CD14-positive monocyte (primary cell): ENCODE results near the gene FTH1. TPM values are rescaled to one million over a fixed set of nuclear protein-coding genes. Genes with fewer than 3 reads are reported as not detected.

Source experiments
- DNase-seq, 3 donors: peaks; one replicate each; pipeline ENCODE4 v3.0.0-alpha.2; 2011 to 2022
- H2AFZ ChIP-seq: 2 replicates; pipeline ENCODE4 v1.6.0; 2012; ENCODE audit warnings: mild to moderate bottlenecking, low read depth, low read length, inconsistent platforms; ENCODE audit not compliant: insufficient read depth, poor library complexity, severe bottlenecking
- H3K27ac ChIP-seq, 2 donors: 1 replicate in 1 of 2; 2 replicates in 1 of 2; pipeline ENCODE4 v1.5.1; 2012 to 2013; ENCODE audit warnings: low read length in 2 of 2, control low read depth in 1 of 2, inconsistent platforms in 1 of 2, low read depth in 1 of 2, mild to moderate bottlenecking in 1 of 2
- H3K27me3 ChIP-seq, 2 donors: one replicate each; pipeline versions ENCODE4 v1.6.0 to v1.6.1; 2011 to 2013; ENCODE audit warnings: low read length in 2 of 2; ENCODE audit not compliant: control insufficient read depth in 2 of 2, insufficient read depth in 2 of 2
- H3K36me3 ChIP-seq, 2 donors: replicated peaks in 1 of 2; 1 replicate in 1 of 2; 2 replicates in 1 of 2; pipeline versions ENCODE4 v1.5.1 to v1.6.1; 2012 to 2013; ENCODE audit warnings: low read length in 2 of 2, control low read depth in 1 of 2, inconsistent platforms in 1 of 2, mild to moderate bottlenecking in 1 of 2; ENCODE audit not compliant: insufficient read depth in 2 of 2, control insufficient read depth in 1 of 2
- H3K4me1 ChIP-seq, 2 donors: 1 replicate in 1 of 2; 2 replicates in 1 of 2; pipeline versions ENCODE4 v1.5.1 to v1.6.1; 2012 to 2013; ENCODE audit warnings: low read length in 2 of 2, control low read depth in 1 of 2, inconsistent platforms in 1 of 2, mild to moderate bottlenecking in 1 of 2, moderate library complexity in 1 of 2; ENCODE audit not compliant: insufficient read depth in 2 of 2, control insufficient read depth in 1 of 2
- H3K4me2 ChIP-seq: replicated peaks from 2 replicates; pipeline ENCODE3; 2012; ENCODE audit warnings: low read length, moderate library complexity, mild to moderate bottlenecking; ENCODE audit not compliant: poor library complexity, severe bottlenecking; ENCODE audit errors: extremely low read depth
- H3K4me3 ChIP-seq, 3 experiments: fragments of 200-600 bp in 1 of 3; sonication (generic) in 1 of 3; replicated peaks in 1 of 3; 1 replicate in 2 of 3; 2 replicates in 1 of 3; pipeline ENCODE4 v1.5.1; 2011 to 2013; ENCODE audit warnings: low read length in 3 of 3, mild to moderate bottlenecking in 3 of 3, control low read depth in 2 of 3, low read depth in 2 of 3, inconsistent platforms in 1 of 3, moderate library complexity in 1 of 3
- H3K79me2 ChIP-seq: 2 replicates; pipeline ENCODE4 v1.6.0; 2012; ENCODE audit warnings: mild to moderate bottlenecking, control low read depth, inconsistent platforms, low read length, moderate library complexity; ENCODE audit not compliant: insufficient read depth
- H3K9ac ChIP-seq: 2 replicates; pipeline ENCODE4 v1.6.0; 2017; ENCODE audit warnings: low read length, mild to moderate bottlenecking; ENCODE audit not compliant: insufficient read depth, poor library complexity, severe bottlenecking
- H3K9me3 ChIP-seq, 2 donors: replicated peaks in 1 of 2; 1 replicate in 1 of 2; 2 replicates in 1 of 2; pipeline versions ENCODE4 v1.5.1 to v1.6.1; 2012 to 2013; ENCODE audit warnings: low read length in 2 of 2, control low read depth in 1 of 2; ENCODE audit not compliant: control insufficient read depth in 1 of 2, insufficient read depth in 1 of 2
- H4K20me1 ChIP-seq: 2 replicates; pipeline ENCODE4 v1.6.0; 2012; ENCODE audit warnings: mild to moderate bottlenecking, low read length, control low read depth, moderate library complexity; ENCODE audit not compliant: insufficient read depth
- H3K27ac Mint-ChIP-seq, 7 donors: one replicate each; pipeline ENCODE4 v1.8.0; 2020; ENCODE audit warnings: mild to moderate bottlenecking in 7 of 7, mixed read lengths in 7 of 7, moderate library complexity in 6 of 7, inconsistent platforms in 2 of 7
- H3K27me3 Mint-ChIP-seq, 3 donors: one replicate each; pipeline ENCODE4 v1.8.0; 2021 to 2022; ENCODE audit warnings: low read depth in 3 of 3, mild to moderate bottlenecking in 3 of 3, mixed read lengths in 3 of 3, moderate library complexity in 3 of 3, inconsistent platforms in 1 of 3
- H3K36me3 Mint-ChIP-seq, 2 donors: one replicate each; pipeline ENCODE4 v1.8.0; 2020; ENCODE audit warnings: mixed read lengths in 2 of 2, inconsistent platforms in 1 of 2, mild to moderate bottlenecking in 1 of 2
- H3K4me1 Mint-ChIP-seq: one replicate; pipeline ENCODE4 v1.8.0; 2020; ENCODE audit warnings: mild to moderate bottlenecking, mixed read lengths
- H3K4me3 Mint-ChIP-seq, 2 donors: one replicate each; pipeline ENCODE4 v1.8.0; 2020; ENCODE audit warnings: mild to moderate bottlenecking in 2 of 2, mixed read lengths in 2 of 2, moderate library complexity in 1 of 2
- H3K9me3 Mint-ChIP-seq, 7 donors: one replicate each; pipeline ENCODE4 v1.8.0; 2020 to 2022; ENCODE audit warnings: mixed read lengths in 7 of 7, mild to moderate bottlenecking in 6 of 7, moderate library complexity in 6 of 7, inconsistent platforms in 2 of 7
- WGBS: methylation state at CpG from one replicate; pipeline ENCODE4 v1.1.5; 2013; ENCODE audit warnings: missing lambda C conversion rate; ENCODE audit not compliant: insufficient coverage; 5-methylcytosine and 5-hydroxymethylcytosine counted together
- intact Hi-C, 2 donors: fragments of 100-400 bp; cut with micrococcal nuclease; formaldehyde crosslinking; loops; one replicate each; pipeline versions ENCODE4 v1.15.0 to v1.15.1; 2023
- polyA plus RNA-seq, 3 donors: library from polyadenylated mRNA; depleted of rRNA in 1 of 3; unstranded in 2 of 3; stranded (reverse) in 1 of 3; fragments of 300-500 nt in 2 of 3; fragments of >200 nt in 1 of 3; fragmentation: Illumina TruSeq in 2 of 3; gene quantifications; 1 replicate in 2 of 3; 2 replicates in 1 of 3; pipeline ENCODE4 v1.2.3, GENCODE V29; 2012 to 2021
- small RNA-seq: library from RNA; depleted of rRNA; stranded (forward); fragments of <200 nt; gene quantifications from one replicate; pipeline ENCODE3, GENCODE V24; 2012; ENCODE audit warnings: low read depth; ENCODE audit not compliant: insufficient read length
- TF ChIP-seq, protein P1 (sequence below): fragments of 200-600 bp; IDR thresholded peaks from one replicate; pipeline ENCODE4 v1.8.0; 2022; ENCODE audit warnings: antibody characterized with exemption, mild to moderate bottlenecking

Gene FTH1
- polyA plus RNA-seq, 3 donors: 8,968 to 15,394 (median 11,239) TPM

DNA sequence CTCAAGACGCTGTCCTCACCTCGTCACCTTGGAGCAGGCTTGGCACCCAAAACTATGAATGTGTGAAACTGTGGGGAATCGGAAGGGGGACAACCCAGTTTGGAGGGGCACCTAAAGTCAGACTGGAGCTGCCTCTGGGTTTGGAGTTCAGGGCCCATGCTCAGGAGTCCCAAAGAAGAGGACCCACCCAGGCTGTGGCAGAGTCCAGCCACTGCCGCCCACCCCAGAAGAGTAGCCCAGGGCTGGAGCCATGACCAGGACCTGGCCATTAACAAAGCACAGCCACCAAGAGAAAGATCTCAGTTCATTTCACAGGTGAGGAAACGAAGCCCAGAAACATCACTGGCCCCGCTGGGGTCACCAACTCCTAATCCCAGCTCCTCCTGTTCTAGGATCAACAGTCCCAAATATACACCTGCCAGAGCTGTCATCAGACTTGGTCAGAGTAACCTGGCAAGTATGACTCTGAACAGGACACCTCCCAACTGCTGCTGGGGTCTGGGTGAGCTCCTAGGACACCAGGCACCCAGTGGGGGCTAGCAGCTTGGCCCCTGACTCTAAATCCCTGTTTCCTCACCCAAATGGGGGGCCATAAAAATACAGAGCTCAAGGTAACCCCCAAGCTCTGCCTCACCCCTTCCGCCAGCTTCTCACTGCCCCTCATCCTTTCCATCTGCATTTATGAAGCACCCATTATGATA, 52.8 kb downstream of the FTH1 start:
- H3K27ac Mint-ChIP-seq: peak overlapping the region in 1 of 7 donors; percentile 14
- no peak overlapping the region for H3K9ac ChIP-seq
- DNase-seq: no peak
- H3K79me2 ChIP-seq: no peaks in the 10 kb centered on the region
- intact Hi-C loops: no loop called here
- peak overlapping the region in 1 of 2 donors; percentile 73 for H3K4me3 Mint-ChIP-seq
- peaks cover 4% of the 10 kb centered on the region for H4K20me1 ChIP-seq
- H3K9me3 ChIP-seq: no peaks in the 10 kb centered on the region
- peaks cover 50 to 66% (median 52%) of the 10 kb centered on the region in 3 donors for H3K27me3 Mint-ChIP-seq
- H3K4me2 ChIP-seq: no peak overlapping the region
- TF ChIP-seq, protein P1, sequence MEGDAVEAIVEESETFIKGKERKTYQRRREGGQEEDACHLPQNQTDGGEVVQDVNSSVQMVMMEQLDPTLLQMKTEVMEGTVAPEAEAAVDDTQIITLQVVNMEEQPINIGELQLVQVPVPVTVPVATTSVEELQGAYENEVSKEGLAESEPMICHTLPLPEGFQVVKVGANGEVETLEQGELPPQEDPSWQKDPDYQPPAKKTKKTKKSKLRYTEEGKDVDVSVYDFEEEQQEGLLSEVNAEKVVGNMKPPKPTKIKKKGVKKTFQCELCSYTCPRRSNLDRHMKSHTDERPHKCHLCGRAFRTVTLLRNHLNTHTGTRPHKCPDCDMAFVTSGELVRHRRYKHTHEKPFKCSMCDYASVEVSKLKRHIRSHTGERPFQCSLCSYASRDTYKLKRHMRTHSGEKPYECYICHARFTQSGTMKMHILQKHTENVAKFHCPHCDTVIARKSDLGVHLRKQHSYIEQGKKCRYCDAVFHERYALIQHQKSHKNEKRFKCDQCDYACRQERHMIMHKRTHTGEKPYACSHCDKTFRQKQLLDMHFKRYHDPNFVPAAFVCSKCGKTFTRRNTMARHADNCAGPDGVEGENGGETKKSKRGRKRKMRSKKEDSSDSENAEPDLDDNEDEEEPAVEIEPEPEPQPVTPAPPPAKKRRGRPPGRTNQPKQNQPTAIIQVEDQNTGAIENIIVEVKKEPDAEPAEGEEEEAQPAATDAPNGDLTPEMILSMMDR: no peak
- H3K4me1 Mint-ChIP-seq: peaks cover 46% of the 10 kb centered on the region
- no peaks in the 10 kb centered on the region for H3K36me3 ChIP-seq
- H3K36me3 Mint-ChIP-seq: peaks cover 4 to 8% of the 10 kb centered on the region in 2 donors
- 98% methylated on average over 6 of the region's 7 CpGs for WGBS
- H2AFZ ChIP-seq: no peak overlapping the region
- peaks cover 49 to 51% of the 10 kb centered on the region in 2 donors for H3K4me1 ChIP-seq
- H3K4me3 ChIP-seq: no peak overlapping the region
- H3K9me3 Mint-ChIP-seq: peaks cover 1 to 17% (median 6%) of the 10 kb centered on the region in 7 donors
- peaks cover 10 to 42% of the 10 kb centered on the region in 2 donors for H3K27me3 ChIP-seq
- H3K27ac ChIP-seq: no peak overlapping the region

Small RNA genes lying within 50 kb of the gene (small RNA-seq; reads per million reads assigned to genes)
- not detected for gene RNU6-1243P

Other genes starting within 250 kb of the FTH1 start
- under 1 TPM in 2 of 3 donors, not detected in 1; 0.18 to 0.19 TPM for gene MYRF, start 215.0 kb downstream of the FTH1 start, polyA plus RNA-seq
- 100 to 1,000 TPM; 199 to 224 (median 220) TPM for gene TMEM258, start 175.0 kb downstream of the FTH1 start, polyA plus RNA-seq
- gene FEN1, start 174.7 kb downstream of the FTH1 start, polyA plus RNA-seq: 1 to 10 TPM; 3.5 to 6.4 (median 4.3) TPM
- gene FADS1, start 150.6 kb downstream of the FTH1 start, polyA plus RNA-seq: 10 to 100 TPM; 10.6 to 31.8 (median 29.2) TPM
- 10 to 100 TPM in 1 of 3 donors, 1 to 10 TPM in 2; 5.1 to 19.9 (median 6.4) TPM for gene FADS2, start 139.3 kb downstream of the FTH1 start, polyA plus RNA-seq
- 1 to 10 TPM; 2.5 to 6.8 (median 5.8) TPM for gene FADS3, start 76.1 kb downstream of the FTH1 start, polyA plus RNA-seq
- under 1 TPM in 1 of 3 donors, not detected in 2; 0.13 TPM for gene RAB3IL1, start 50.1 kb downstream of the FTH1 start, polyA plus RNA-seq
- gene BEST1, start 17.3 kb downstream of the FTH1 start, polyA plus RNA-seq: 10 to 100 TPM in 1 of 3 donors, 1 to 10 TPM in 2; 5.9 to 24.9 (median 7.4) TPM
- gene INCENP, start 156.4 kb upstream of the FTH1 start, polyA plus RNA-seq: 1 to 10 TPM in 2 of 3 donors, under 1 TPM in 1; 0.75 to 7.0 (median 1.0) TPM
- not detected for gene SCGB1D1, start 222.6 kb upstream of the FTH1 start, polyA plus RNA-seq
- not detected for gene SCGB2A1, start 241.0 kb upstream of the FTH1 start, polyA plus RNA-seq